ENCODE data around the gene IRF2BPL.

- TF ChIP-seq, protein P1, sequence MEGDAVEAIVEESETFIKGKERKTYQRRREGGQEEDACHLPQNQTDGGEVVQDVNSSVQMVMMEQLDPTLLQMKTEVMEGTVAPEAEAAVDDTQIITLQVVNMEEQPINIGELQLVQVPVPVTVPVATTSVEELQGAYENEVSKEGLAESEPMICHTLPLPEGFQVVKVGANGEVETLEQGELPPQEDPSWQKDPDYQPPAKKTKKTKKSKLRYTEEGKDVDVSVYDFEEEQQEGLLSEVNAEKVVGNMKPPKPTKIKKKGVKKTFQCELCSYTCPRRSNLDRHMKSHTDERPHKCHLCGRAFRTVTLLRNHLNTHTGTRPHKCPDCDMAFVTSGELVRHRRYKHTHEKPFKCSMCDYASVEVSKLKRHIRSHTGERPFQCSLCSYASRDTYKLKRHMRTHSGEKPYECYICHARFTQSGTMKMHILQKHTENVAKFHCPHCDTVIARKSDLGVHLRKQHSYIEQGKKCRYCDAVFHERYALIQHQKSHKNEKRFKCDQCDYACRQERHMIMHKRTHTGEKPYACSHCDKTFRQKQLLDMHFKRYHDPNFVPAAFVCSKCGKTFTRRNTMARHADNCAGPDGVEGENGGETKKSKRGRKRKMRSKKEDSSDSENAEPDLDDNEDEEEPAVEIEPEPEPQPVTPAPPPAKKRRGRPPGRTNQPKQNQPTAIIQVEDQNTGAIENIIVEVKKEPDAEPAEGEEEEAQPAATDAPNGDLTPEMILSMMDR (IDR thresholded peaks at IDR 0.05; ENCODE audit: borderline replicate concordance, extremely low read depth, low read length, poor library complexity, severe bottlenecking), result no peak
- no peak for TF ChIP-seq EZH2 (IDR thresholded peaks at IDR 0.05; ENCODE audit: borderline replicate concordance, low read depth, low read length, severe bottlenecking)
These were observed 29.6 kb downstream of the IRF2BPL start for GRCh38 chr14:76998910-76999309.

All from DND-41 (cell line).